Lower leg skin (tissue), 4 donors: Measurements from ENCODE around the gene ART3. TPM values are rescaled to one million over a fixed set of nuclear protein-coding genes. Genes with fewer than 3 reads are reported as not detected.

Experiments
- DNase-seq, 2 donors: peaks; one replicate each; pipeline ENCODE4 v3.0.0-alpha.2; 2019; ENCODE audit warnings: low spot score in 2 of 2
- H3K4me3 ChIP-seq: fragments of 200-600 bp; sonication (generic); 2 replicates; pipeline ENCODE4 v1.5.1; 2017; ENCODE audit warnings: mild to moderate bottlenecking, low read depth; ENCODE audit not compliant: poor library complexity, severe bottlenecking
- POLR2A ChIP-seq, 2 donors: fragments of 450-650 bp; IDR thresholded peaks; one replicate each; pipeline ENCODE4 v1.6.1; 2016 to 2017; ENCODE audit warnings: antibody characterized with exemption in 2 of 2, mild to moderate bottlenecking in 1 of 2, moderate library complexity in 1 of 2
- WGBS, 2 donors: methylation state at CpG; one replicate each; pipeline ENCODE4 v1.1.5; 2018; 5-methylcytosine and 5-hydroxymethylcytosine counted together
- intact Hi-C: fragments of 100-400 bp; cut with DNase I; formaldehyde crosslinking; loops from one replicate; pipeline ENCODE4 v1.15.0; 2023; ENCODE audit warnings: low total_unique reads
- total RNA-seq, 4 donors: library from RNA; depleted of rRNA; stranded (reverse); fragments of >200 nt; gene quantifications; one replicate each; pipeline ENCODE4 v1.1.0, GENCODE V29; 2016
- TF ChIP-seq, protein P1 (sequence below), 3 donors: fragments of 450-650 bp; IDR thresholded peaks; one replicate each; pipeline ENCODE4 v1.5.1; 2016; ENCODE audit warnings: antibody characterized with exemption in 3 of 3, mild to moderate bottlenecking in 3 of 3, moderate library complexity in 2 of 3

ART3 gene
- total RNA-seq, 4 donors from 2014 or later: 0.34 to 1.3 (median 0.81) TPM; not detected in 1

DNA sequence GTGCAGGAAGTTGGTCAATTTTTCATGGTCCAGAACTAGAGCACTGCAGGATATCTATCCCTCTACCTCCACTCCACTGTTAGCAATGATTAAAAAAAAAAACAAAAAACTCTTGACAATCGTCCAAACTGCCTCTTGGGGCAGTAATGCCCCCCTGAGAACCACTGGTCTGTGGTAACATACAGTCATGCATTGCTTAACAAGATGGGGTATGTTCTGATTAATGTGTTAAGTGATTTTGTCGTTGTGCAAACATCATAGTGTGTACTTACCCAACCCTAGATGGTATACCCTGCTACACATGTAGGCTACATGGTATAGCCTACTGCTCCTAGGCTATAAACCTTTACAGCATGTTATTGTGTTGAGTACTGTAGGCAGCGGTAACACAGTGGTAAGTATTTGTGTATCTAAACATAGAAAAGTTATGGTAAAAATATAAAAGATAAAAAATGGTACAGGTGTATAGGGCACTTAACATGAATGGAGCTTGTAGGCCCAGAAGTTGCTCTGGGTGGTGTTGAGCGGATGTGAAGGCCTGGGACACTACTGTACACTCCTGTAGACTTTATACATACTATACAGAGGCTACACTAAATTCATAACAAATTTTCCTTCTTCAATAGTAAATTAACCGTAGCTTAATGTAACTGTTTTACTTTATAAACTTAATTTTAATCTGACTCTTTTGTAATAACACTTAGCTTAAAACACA, 34.1 kb downstream of the ART3 start:
- H3K4me3 ChIP-seq: no peak overlapping the region
- intact Hi-C loops: no loop called here
- no peak for TF ChIP-seq POLR2A (IDR thresholded peaks at IDR 0.05)
- TF ChIP-seq, protein P1, sequence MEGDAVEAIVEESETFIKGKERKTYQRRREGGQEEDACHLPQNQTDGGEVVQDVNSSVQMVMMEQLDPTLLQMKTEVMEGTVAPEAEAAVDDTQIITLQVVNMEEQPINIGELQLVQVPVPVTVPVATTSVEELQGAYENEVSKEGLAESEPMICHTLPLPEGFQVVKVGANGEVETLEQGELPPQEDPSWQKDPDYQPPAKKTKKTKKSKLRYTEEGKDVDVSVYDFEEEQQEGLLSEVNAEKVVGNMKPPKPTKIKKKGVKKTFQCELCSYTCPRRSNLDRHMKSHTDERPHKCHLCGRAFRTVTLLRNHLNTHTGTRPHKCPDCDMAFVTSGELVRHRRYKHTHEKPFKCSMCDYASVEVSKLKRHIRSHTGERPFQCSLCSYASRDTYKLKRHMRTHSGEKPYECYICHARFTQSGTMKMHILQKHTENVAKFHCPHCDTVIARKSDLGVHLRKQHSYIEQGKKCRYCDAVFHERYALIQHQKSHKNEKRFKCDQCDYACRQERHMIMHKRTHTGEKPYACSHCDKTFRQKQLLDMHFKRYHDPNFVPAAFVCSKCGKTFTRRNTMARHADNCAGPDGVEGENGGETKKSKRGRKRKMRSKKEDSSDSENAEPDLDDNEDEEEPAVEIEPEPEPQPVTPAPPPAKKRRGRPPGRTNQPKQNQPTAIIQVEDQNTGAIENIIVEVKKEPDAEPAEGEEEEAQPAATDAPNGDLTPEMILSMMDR (IDR thresholded peaks at IDR 0.05): no peak
- WGBS, 2 donors: 63 to 64% methylated on average over 5 of the region's 5 CpGs
- DNase-seq: no peak

GRCh38 chr4:76116821-76117220, 42.3 kb downstream of the ART3 start:
- intact Hi-C loops: no loop called here

DNA sequence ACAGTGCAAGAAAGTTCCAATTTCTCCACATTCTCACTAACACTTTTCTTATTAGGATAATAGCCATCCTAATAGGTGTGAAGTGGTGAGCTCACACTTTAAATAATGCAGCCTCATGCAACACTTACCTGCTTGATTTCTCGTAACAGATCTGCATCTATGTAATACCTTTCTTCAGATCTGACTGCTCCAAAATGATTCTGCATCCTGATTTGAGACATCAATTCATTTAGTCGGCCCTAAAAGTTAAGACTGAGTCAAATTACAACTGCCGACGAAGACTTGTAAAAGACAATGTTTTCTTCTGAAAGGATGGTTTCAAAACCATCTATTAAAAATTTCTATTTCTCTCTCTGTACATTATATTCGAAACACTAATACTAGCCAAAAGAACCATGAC, 43.0 kb downstream of the ART3 start:
- intact Hi-C loops: no loop called here
- H3K4me3 ChIP-seq: no peak overlapping the region
- TF ChIP-seq, protein P1 (IDR thresholded peaks at IDR 0.05): no peak
- TF ChIP-seq POLR2A (IDR thresholded peaks at IDR 0.05): no peak
- no peak for DNase-seq
- 91 to 98% methylated on average over 5 of the region's 5 CpGs for WGBS, 2 donors

More at GRCh38 chr4:76116821-76117220, 42.3 kb downstream of the ART3 start:
- no peak overlapping the region for H3K4me3 ChIP-seq
- WGBS, 2 donors: 92 to 100% methylated on average over 1 of the region's 1 CpG
- DNase-seq: no peak
- TF ChIP-seq, protein P1 (IDR thresholded peaks at IDR 0.05): no peak
- no peak for TF ChIP-seq POLR2A (IDR thresholded peaks at IDR 0.05)

- no peak overlapping the region for H3K4me3 ChIP-seq
- TF ChIP-seq POLR2A (IDR thresholded peaks at IDR 0.05): no peak
- TF ChIP-seq, protein P1 (IDR thresholded peaks at IDR 0.05): no peak
- intact Hi-C loops: no loop called here
- no peak for DNase-seq
- WGBS, 2 donors: 78 to 82% methylated on average over 4 of the region's 4 CpGs
Measured at GRCh38 chr4:76120199-76120598, 45.7 kb downstream of the ART3 start.

DNA sequence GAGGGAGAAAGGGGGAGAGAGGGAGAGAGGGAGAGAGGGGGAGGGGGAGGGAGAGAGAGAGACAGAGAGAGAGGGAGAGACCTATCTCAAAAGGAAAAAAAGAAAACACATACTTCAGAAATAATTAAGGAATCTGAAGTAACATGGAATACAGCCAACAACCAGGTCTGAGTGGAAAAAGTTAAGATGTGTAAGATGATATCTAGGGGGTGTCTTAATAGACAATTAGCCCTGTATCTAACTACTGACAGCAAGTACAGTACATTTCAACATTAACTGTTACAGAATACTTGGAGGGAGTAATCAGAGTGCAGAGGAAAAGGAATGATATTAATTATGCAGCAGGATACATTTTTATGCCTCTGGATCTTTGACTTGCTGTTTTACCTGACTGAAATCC, 51.3 kb downstream of the ART3 start:
- TF ChIP-seq, protein P1 (IDR thresholded peaks at IDR 0.05): no peak
- no peak for TF ChIP-seq POLR2A (IDR thresholded peaks at IDR 0.05)
- intact Hi-C loops: no loop called here
- no peak for DNase-seq
- H3K4me3 ChIP-seq: no peak overlapping the region

DNA sequence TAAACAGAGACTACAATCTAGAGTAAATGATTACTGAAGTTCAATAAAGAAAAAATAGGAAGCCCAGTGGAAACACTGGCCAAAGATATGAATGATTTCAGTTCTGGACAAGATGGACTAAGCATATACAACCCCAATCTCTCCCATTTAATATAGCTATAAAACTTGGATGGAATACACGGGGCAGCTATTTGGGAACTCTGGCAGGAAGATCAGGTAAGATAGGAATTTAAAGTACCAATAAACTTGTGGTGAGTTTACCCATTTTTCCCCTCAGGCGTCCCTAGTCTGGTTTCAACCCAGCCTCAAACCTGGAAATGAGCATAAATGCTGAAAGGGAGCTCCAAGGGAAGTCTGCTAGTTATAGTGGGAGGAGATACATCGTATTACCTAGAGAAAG, 53.2 kb downstream of the ART3 start:
- no peak for DNase-seq
- H3K4me3 ChIP-seq: no peak overlapping the region
- no peak for TF ChIP-seq POLR2A (IDR thresholded peaks at IDR 0.05)
- TF ChIP-seq, protein P1 (IDR thresholded peaks at IDR 0.05): no peak
- 90 to 93% methylated on average over 3 of the region's 3 CpGs for WGBS, 2 donors
- intact Hi-C loops: no loop called here
